Upper lobe of left lung (tissue), 4 donors: ENCODE data around the gene CLSTN1.

Experiments
- POLR2A ChIP-seq, 4 donors: fragments of 450-650 bp; IDR thresholded peaks; one replicate each; pipeline ENCODE4 v1.5.1; 2016 to 2017; ENCODE audit warnings: antibody characterized with exemption in 4 of 4, mild to moderate bottlenecking in 2 of 4
- TF ChIP-seq, protein P1 (sequence below), 6 experiments: fragments of 450-650 bp in 4 of 6; fragments of 200-600 bp in 2 of 6; sonication (generic) in 2 of 6; IDR thresholded peaks; one replicate each; pipeline ENCODE4 v1.5.1; 2016 to 2019; ENCODE audit warnings: antibody characterized with exemption in 6 of 6

DNA sequence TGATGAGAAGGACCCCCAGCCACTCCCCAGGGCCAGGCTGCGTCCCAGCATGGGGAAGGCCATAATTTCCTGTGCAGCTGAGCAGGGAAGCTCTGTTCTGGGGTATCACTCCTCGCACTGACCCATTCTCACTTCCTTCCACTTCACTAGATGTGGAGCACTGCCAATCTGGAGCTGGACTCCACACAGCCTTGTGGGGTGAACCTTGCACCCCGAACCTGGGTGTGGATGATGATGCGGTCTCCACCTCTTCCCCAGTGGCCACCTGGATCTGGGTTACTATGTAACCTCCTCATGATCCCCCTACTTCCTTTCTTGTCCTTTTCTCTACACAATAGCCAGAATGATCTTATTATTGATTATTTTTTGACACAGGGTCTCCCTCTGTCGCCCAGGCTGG, 49.6 kb upstream of the CLSTN1 start:
- TF ChIP-seq, protein P1, sequence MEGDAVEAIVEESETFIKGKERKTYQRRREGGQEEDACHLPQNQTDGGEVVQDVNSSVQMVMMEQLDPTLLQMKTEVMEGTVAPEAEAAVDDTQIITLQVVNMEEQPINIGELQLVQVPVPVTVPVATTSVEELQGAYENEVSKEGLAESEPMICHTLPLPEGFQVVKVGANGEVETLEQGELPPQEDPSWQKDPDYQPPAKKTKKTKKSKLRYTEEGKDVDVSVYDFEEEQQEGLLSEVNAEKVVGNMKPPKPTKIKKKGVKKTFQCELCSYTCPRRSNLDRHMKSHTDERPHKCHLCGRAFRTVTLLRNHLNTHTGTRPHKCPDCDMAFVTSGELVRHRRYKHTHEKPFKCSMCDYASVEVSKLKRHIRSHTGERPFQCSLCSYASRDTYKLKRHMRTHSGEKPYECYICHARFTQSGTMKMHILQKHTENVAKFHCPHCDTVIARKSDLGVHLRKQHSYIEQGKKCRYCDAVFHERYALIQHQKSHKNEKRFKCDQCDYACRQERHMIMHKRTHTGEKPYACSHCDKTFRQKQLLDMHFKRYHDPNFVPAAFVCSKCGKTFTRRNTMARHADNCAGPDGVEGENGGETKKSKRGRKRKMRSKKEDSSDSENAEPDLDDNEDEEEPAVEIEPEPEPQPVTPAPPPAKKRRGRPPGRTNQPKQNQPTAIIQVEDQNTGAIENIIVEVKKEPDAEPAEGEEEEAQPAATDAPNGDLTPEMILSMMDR (IDR thresholded peaks at IDR 0.05): no peak
- TF ChIP-seq POLR2A (IDR thresholded peaks at IDR 0.05): no peak
